Lower leg skin (tissue), 3 donors: ENCODE results near the gene FAM221B.

Experiments
- POLR2A ChIP-seq, 2 donors: fragments of 450-650 bp; IDR thresholded peaks; one replicate each; pipeline ENCODE4 v1.6.1; 2016 to 2017; ENCODE audit warnings: antibody characterized with exemption in 2 of 2, mild to moderate bottlenecking in 1 of 2, moderate library complexity in 1 of 2
- TF ChIP-seq, protein P1 (sequence below), 3 donors: fragments of 450-650 bp; IDR thresholded peaks; one replicate each; pipeline ENCODE4 v1.5.1; 2016; ENCODE audit warnings: antibody characterized with exemption in 3 of 3, mild to moderate bottlenecking in 3 of 3, moderate library complexity in 2 of 3

- TF ChIP-seq POLR2A (IDR thresholded peaks at IDR 0.05): no peak
- TF ChIP-seq, protein P1, sequence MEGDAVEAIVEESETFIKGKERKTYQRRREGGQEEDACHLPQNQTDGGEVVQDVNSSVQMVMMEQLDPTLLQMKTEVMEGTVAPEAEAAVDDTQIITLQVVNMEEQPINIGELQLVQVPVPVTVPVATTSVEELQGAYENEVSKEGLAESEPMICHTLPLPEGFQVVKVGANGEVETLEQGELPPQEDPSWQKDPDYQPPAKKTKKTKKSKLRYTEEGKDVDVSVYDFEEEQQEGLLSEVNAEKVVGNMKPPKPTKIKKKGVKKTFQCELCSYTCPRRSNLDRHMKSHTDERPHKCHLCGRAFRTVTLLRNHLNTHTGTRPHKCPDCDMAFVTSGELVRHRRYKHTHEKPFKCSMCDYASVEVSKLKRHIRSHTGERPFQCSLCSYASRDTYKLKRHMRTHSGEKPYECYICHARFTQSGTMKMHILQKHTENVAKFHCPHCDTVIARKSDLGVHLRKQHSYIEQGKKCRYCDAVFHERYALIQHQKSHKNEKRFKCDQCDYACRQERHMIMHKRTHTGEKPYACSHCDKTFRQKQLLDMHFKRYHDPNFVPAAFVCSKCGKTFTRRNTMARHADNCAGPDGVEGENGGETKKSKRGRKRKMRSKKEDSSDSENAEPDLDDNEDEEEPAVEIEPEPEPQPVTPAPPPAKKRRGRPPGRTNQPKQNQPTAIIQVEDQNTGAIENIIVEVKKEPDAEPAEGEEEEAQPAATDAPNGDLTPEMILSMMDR (IDR thresholded peaks at IDR 0.05): no peak
Measured at GRCh38 chr9:35811381-35812024, 17.0 kb downstream of the FAM221B start.
